Heart left ventricle (tissue), 13 donors: ENCODE data around the gene MCC.

Experiments used
- CTCF ChIP-seq, 12 donors: fragments of 200-600 bp; sonication (generic) in 4 of 12; IDR thresholded peaks; one replicate each; pipeline versions ENCODE4 v1.5.0 to v1.8.0; 2018 to 2022; ENCODE audit warnings: antibody characterized with exemption in 12 of 12, mild to moderate bottlenecking in 5 of 12
- POLR2A ChIP-seq, 2 donors: fragments of 450-650 bp; IDR thresholded peaks; one replicate each; pipeline ENCODE4 v1.6.1; 2017; ENCODE audit warnings: antibody characterized with exemption in 2 of 2, mild to moderate bottlenecking in 2 of 2, moderate library complexity in 2 of 2
- donor health status: ischemic (EF 13 %, LVEDD 7.1; RV severe dilation, severe dysfunction).
- donor health status: DM: no; HTN: yes; CAD: no.
- donor health status: DM: no; HTN: no; CAD: no.
- donor health status: ischemic (EF 25% LVEDD 6.9; RV normal size, moderate dysfunction).
- donor health status: ischemic (EF 25% LVEDD 5.7; RV mildly dilated, moderate dysfunction).
- donor health status: ischemic (EF 35%, LVEDD 5.7; RV mildly dilated, moderate dysfunction).
- donor health status: nonischemic (EF 11% LVEDD 7.7; RV severe dilation, severe dysfunction).
- donor health status: DM: yes; HTN: yes; CAD: no.
- donor health status: PGD.
- donor health status: ischemic (EF 29% LVEDD 5.4; RV normal size, mild dysfunction).
- donor health status: nonischemic (EF 23%, LVEDD 6.1; RV moderate dilation, normal function).

GRCh38 chr5:113278976-113279375 is 209.3 kb downstream of the MCC start:
- TF ChIP-seq CTCF (IDR thresholded peaks at IDR 0.05) (no peak), POLR2A (IDR thresholded peaks at IDR 0.05) (no peak)
